ENCODE measurements around the gene RNF32.
"Not testable (repeated sequence)": the region's sequence is repeated elsewhere in the genome, so short reads cannot be mapped to it uniquely, and the experiment has no call there.

Gene RNF32

GRCh38 chr7:156675721-156676120 is 35.1 kb downstream of the RNF32 start:
- DNase-seq (ENCODE audit: low read depth, low spot score) = no peak

GRCh38 chr7:156676263-156676662 is 35.7 kb downstream of the RNF32 start:
- no peak for DNase-seq (ENCODE audit: low read depth, low spot score)

GRCh38 chr7:156677374-156678054 is 36.9 kb downstream of the RNF32 start:
- DNase-seq (ENCODE audit: low read depth, low spot score) = no peak

GRCh38 chr7:156680281-156680680 is 39.7 kb downstream of the RNF32 start:
- no peak for DNase-seq (ENCODE audit: low read depth, low spot score)

GRCh38 chr7:156682928-156683327 is 42.4 kb downstream of the RNF32 start:
- DNase-seq (ENCODE audit: low read depth, low spot score) = no peak

- no peak for DNase-seq (ENCODE audit: low read depth, low spot score)
These were observed 43.7 kb downstream of the RNF32 start for GRCh38 chr7:156684251-156684650.

GRCh38 chr7:156684661-156685060 is 44.1 kb downstream of the RNF32 start:
- DNase-seq (ENCODE audit: low read depth, low spot score) = no peak

GRCh38 chr7:156691764-156692163 is 51.2 kb downstream of the RNF32 start:
- DNase-seq (ENCODE audit: low read depth, low spot score) = no peak

GRCh38 chr7:156692849-156693248 is 52.3 kb downstream of the RNF32 start:
- no peak for DNase-seq (ENCODE audit: low read depth, low spot score)

- DNase-seq (ENCODE audit: low read depth, low spot score) = no peak
These were observed 53.1 kb downstream of the RNF32 start for GRCh38 chr7:156693627-156694026.

- DNase-seq (ENCODE audit: low read depth, low spot score) = not testable (repeated sequence)
These were observed 56.7 kb downstream of the RNF32 start for GRCh38 chr7:156697283-156697682.

GRCh38 chr7:156698512-156698911 is 57.9 kb downstream of the RNF32 start:
- not testable (repeated sequence) for DNase-seq (ENCODE audit: low read depth, low spot score)

- DNase-seq (ENCODE audit: low read depth, low spot score) = not testable (repeated sequence)
These were observed 61.2 kb downstream of the RNF32 start for GRCh38 chr7:156701787-156702186.

- DNase-seq (ENCODE audit: low read depth, low spot score) = no peak
These were observed 61.8 kb downstream of the RNF32 start for GRCh38 chr7:156702399-156702798.

- DNase-seq (ENCODE audit: low read depth, low spot score) = no peak
These were observed 62.6 kb downstream of the RNF32 start for GRCh38 chr7:156703209-156703608.

- DNase-seq (ENCODE audit: low read depth, low spot score) = no peak
These were observed 63.4 kb downstream of the RNF32 start for GRCh38 chr7:156703773-156704482.

- no peak for DNase-seq (ENCODE audit: low read depth, low spot score)
These were observed 81.7 kb downstream of the RNF32 start for GRCh38 chr7:156722043-156722826.

- DNase-seq (ENCODE audit: low read depth, low spot score) = no peak
These were observed 84.5 kb downstream of the RNF32 start for GRCh38 chr7:156725073-156725472.

- DNase-seq (ENCODE audit: low read depth, low spot score) = no peak
These were observed 85.4 kb downstream of the RNF32 start for GRCh38 chr7:156725936-156726335.
